HEK293 (cell line): Measurements from ENCODE around the gene KIAA0586.

Experiments used
- CTCF ChIA-PET: fragments of 350-600 bp; formaldehyde crosslinking; extraction: SDS; loops from one replicate; lab custom pipeline; 2021; ENCODE audit warnings: antibody characterized with exemption; lab: Yijun Ruan, JAX
- POLR2A ChIA-PET: fragments of 300-600 bp; formaldehyde crosslinking; extraction: SDS; loops from one replicate; lab custom pipeline; 2020; ENCODE audit warnings: antibody characterized with exemption, inconsistent platforms; lab: Yijun Ruan, JAX
- H3K27ac ChIP-seq: fragments of 200-500 bp; sonication (Bioruptor generic); 2 replicates; pipeline ENCODE4 v1.5.1; 2014; ENCODE audit warnings: low read depth, low read length, control low read depth, inconsistent platforms; ENCODE audit errors: extremely low read depth
- H3K36me3 ChIP-seq, 2 experiments: fragments of 200-500 bp in 1 of 2; sonication (Bioruptor generic) in 1 of 2; 1 replicate in 1 of 2; 2 replicates in 1 of 2; pipeline ENCODE4 v1.5.1; 2014 to 2017; ENCODE audit warnings: inconsistent platforms in 2 of 2, low read length in 2 of 2; ENCODE audit not compliant: control insufficient read depth in 2 of 2, insufficient read depth in 1 of 2
- H3K4me1 ChIP-seq: fragments of 200-500 bp; sonication (Bioruptor generic); 2 replicates; pipeline ENCODE4 v1.5.1; 2014; ENCODE audit warnings: mild to moderate bottlenecking, low read length, inconsistent platforms; ENCODE audit not compliant: control insufficient read depth, insufficient read depth
- H3K4me3 ChIP-seq: 2 replicates; pipeline ENCODE4 v1.5.1; 2011; ENCODE audit warnings: low read depth, mild to moderate bottlenecking, control low read depth, low read length, moderate library complexity
- H3K9me3 ChIP-seq: fragments of 200-500 bp; sonication (Bioruptor generic); 2 replicates; pipeline ENCODE4 v1.5.1; 2014; ENCODE audit warnings: low read depth, low read length, inconsistent platforms; ENCODE audit not compliant: control insufficient read depth, insufficient read depth
- GLI2 ChIP-seq: fragments of 450-650 bp; formaldehyde crosslinking; IDR thresholded peaks from 2 replicates; pipeline ENCODE4; 2017; ENCODE audit warnings: missing biosample characterization, missing genetic modification characterization, low read depth, borderline replicate concordance
- KLF9 ChIP-seq: fragments of 450-650 bp; formaldehyde crosslinking; IDR thresholded peaks from 2 replicates; pipeline ENCODE4 v1.5.1; 2016; ENCODE audit warnings: missing biosample characterization, missing genetic modification characterization, low read depth
- ZBTB11 ChIP-seq: fragments of 450-650 bp; formaldehyde crosslinking; conservative IDR thresholded peaks from 2 replicates; pipeline ENCODE4 v1.5.1; 2016; ENCODE audit warnings: low read depth, missing biosample characterization, missing genetic modification characterization
- ZBTB17 ChIP-seq: fragments of 450-650 bp; formaldehyde crosslinking; IDR thresholded peaks from 2 replicates; pipeline ENCODE4 v1.5.1; 2016; ENCODE audit warnings: missing biosample characterization, missing genetic modification characterization
- ZNF133 ChIP-seq: fragments of 450-650 bp; formaldehyde crosslinking; IDR thresholded peaks from 2 replicates; pipeline ENCODE4 v1.5.1; 2016; ENCODE audit warnings: missing biosample characterization, missing genetic modification characterization
- ZNF148 ChIP-seq: fragments of 450-650 bp; formaldehyde crosslinking; IDR thresholded peaks from 2 replicates; pipeline ENCODE4 v1.5.0; 2017; ENCODE audit warnings: missing biosample characterization, missing genetic modification characterization, borderline replicate concordance
- ZNF211 ChIP-seq: fragments of 450-650 bp; formaldehyde crosslinking; IDR thresholded peaks from 2 replicates; pipeline ENCODE4 v1.5.1; 2016; ENCODE audit warnings: low read depth, missing biosample characterization, missing genetic modification characterization
- ZNF239 ChIP-seq: fragments of 450-650 bp; formaldehyde crosslinking; IDR thresholded peaks from 2 replicates; pipeline ENCODE4 v1.5.1; 2016; ENCODE audit warnings: missing biosample characterization, missing genetic modification characterization
- ZNF350 ChIP-seq: fragments of 450-650 bp; formaldehyde crosslinking; IDR thresholded peaks from 2 replicates; pipeline ENCODE4 v1.5.0; 2017; ENCODE audit warnings: missing biosample characterization, mild to moderate bottlenecking, missing genetic modification characterization
- ZNF398 ChIP-seq: fragments of 450-650 bp; formaldehyde crosslinking; IDR thresholded peaks from 2 replicates; pipeline ENCODE4 v1.5.1; 2017; ENCODE audit warnings: missing biosample characterization, missing genetic modification characterization
- ZNF473 ChIP-seq: fragments of 450-650 bp; formaldehyde crosslinking; IDR thresholded peaks from 2 replicates; pipeline ENCODE4 v1.5.1; 2017; ENCODE audit warnings: missing biosample characterization, missing genetic modification characterization
- ZNF549 ChIP-seq: fragments of 450-650 bp; IDR thresholded peaks from 2 replicates; pipeline ENCODE4 v1.5.1; 2018; ENCODE audit warnings: missing biosample characterization, missing genetic modification characterization, mild to moderate bottlenecking, inconsistent platforms, moderate library complexity
- ZNF639 ChIP-seq: fragments of 450-650 bp; formaldehyde crosslinking; IDR thresholded peaks from 2 replicates; pipeline ENCODE4 v1.5.1; 2016; ENCODE audit warnings: missing biosample characterization, missing genetic modification characterization
- ZNF677 ChIP-seq: fragments of 450-650 bp; IDR thresholded peaks from 2 replicates; pipeline ENCODE4 v1.5.0; 2018; ENCODE audit warnings: missing biosample characterization, mild to moderate bottlenecking, missing genetic modification characterization, moderate library complexity
- ZNF692 ChIP-seq: fragments of 450-650 bp; formaldehyde crosslinking; IDR thresholded peaks from 2 replicates; pipeline ENCODE4 v1.5.1; 2016; ENCODE audit warnings: missing biosample characterization, missing genetic modification characterization
- ZNF791 ChIP-seq: fragments of 450-650 bp; formaldehyde crosslinking; IDR thresholded peaks from 2 replicates; pipeline ENCODE4 v1.5.1; 2016; ENCODE audit warnings: missing biosample characterization, missing genetic modification characterization
- ZNF792 ChIP-seq: fragments of 450-650 bp; formaldehyde crosslinking; IDR thresholded peaks from 2 replicates; pipeline ENCODE4 v1.5.1; 2016; ENCODE audit warnings: missing biosample characterization, missing genetic modification characterization

The KIAA0586 gene

GRCh38 chr14:58568322-58568721 is 140.8 kb downstream of the KIAA0586 start:
- ChIA-PET POLR2A (no interaction called here), CTCF (no interaction called here)
- Histone ChIP-seq H3K9me3 (no peaks in the 10 kb centered on the region), H3K27ac (no peak overlapping the region), H3K4me1 (peaks cover 4% of the 10 kb centered on the region), H3K36me3 (no peaks in the 10 kb centered on the region), H3K4me3 (no peak overlapping the region)
- TF ChIP-seq ZNF398 (no peak), ZNF148 (tag by site-specific recombination) (no peak), ZNF350 (tag by site-specific recombination) (no peak), KLF9 (no peak), ZNF133 (tag by site-specific recombination) (no peak), ZNF791 (no peak), ZNF692 (tag by site-specific recombination) (no peak), ZNF211 (tag by site-specific recombination) (no peak), ZNF549 (no peak), ZNF639 (tag by site-specific recombination) (no peak), ZBTB11 (no peak)

GRCh38 chr14:58571256-58571655 is 143.7 kb downstream of the KIAA0586 start:
- no peak overlapping the region for H3K4me3 ChIP-seq
- TF ChIP-seq ZBTB17 (no peak), ZNF792 (tag by site-specific recombination) (no peak), ZNF239 (tag by site-specific recombination) (no peak), GLI2 (tag by site-specific recombination) (no peak), ZNF677 (tag by site-specific recombination) (no peak), ZNF473 (no peak)
- TF ChIP-seq, all 188 proteins: peak for 0
- no peak overlapping the region for H3K27ac ChIP-seq
- no peaks in the 10 kb centered on the region for H3K36me3 ChIP-seq
- H3K4me1 ChIP-seq = no peaks in the 10 kb centered on the region
- CTCF ChIA-PET = no interaction called here
- H3K9me3 ChIP-seq = no peaks in the 10 kb centered on the region
- POLR2A ChIA-PET = no interaction called here
